Activated B cell treated with CpG ODN at 0.5 μM for 24 hours (primary cell): Measurements from ENCODE around the gene USH2A. TPM values are rescaled to one million over a fixed set of nuclear protein-coding genes. Genes with fewer than 3 reads are reported as not detected.

ENCODE experiments used
- ATAC-seq: fragments of 200-7000 bp; cut with Tn5 transposase; one replicate; pipeline ENCODE4 v1.10.0; 2021; ENCODE audit warnings: low read depth, mild to moderate bottlenecking, moderate library complexity
- CTCF ChIA-PET: fragments of 350-600 bp; sonication (Branson Sonifier 250); formaldehyde crosslinking; loops from one replicate; lab custom pipeline; 2021; ENCODE audit warnings: antibody characterized with exemption; lab: Charles Lee
- POLR2A ChIA-PET: fragments of 350-600 bp; sonication (Branson Sonifier 250); formaldehyde crosslinking; loops from one replicate; lab custom pipeline; 2021; ENCODE audit warnings: antibody characterized with exemption; lab: Charles Lee
- DNase-seq: peaks from one replicate; pipeline ENCODE4 v3.0.0; 2022
- H3K27ac Mint-ChIP-seq: one replicate; pipeline ENCODE4 v1.8.0; 2020; ENCODE audit warnings: mixed read lengths
- H3K27me3 Mint-ChIP-seq: one replicate; pipeline ENCODE4 v1.8.0; 2021; ENCODE audit warnings: mixed read lengths
- H3K36me3 Mint-ChIP-seq: one replicate; pipeline ENCODE4 v1.8.0; 2021; ENCODE audit warnings: low read depth, mixed read lengths
- H3K4me1 Mint-ChIP-seq: one replicate; pipeline ENCODE4 v1.8.0; 2021; ENCODE audit warnings: mixed read lengths
- H3K4me3 Mint-ChIP-seq: one replicate; pipeline ENCODE4 v1.8.0; 2020; ENCODE audit warnings: mild to moderate bottlenecking, mixed read lengths
- H3K9me3 Mint-ChIP-seq: one replicate; pipeline ENCODE4 v1.8.0; 2020; ENCODE audit warnings: mixed read lengths
- intact Hi-C: fragments of 100-400 bp; cut with micrococcal nuclease; formaldehyde crosslinking; loops from one replicate; pipeline ENCODE4 v1.15.1; 2024
- total RNA-seq: library from RNA; stranded (reverse); gene quantifications from 2 replicates; pipeline ENCODE4 v1.2.3, GENCODE V29; 2022
- TF ChIP-seq, protein P1 (sequence below): fragments of 200-600 bp; IDR thresholded peaks from one replicate; pipeline ENCODE4 v1.8.0; 2022; ENCODE audit warnings: antibody characterized with exemption, mild to moderate bottlenecking

USH2A gene
- total RNA-seq, 1 donor from 2014 or later, result not detected

DNA sequence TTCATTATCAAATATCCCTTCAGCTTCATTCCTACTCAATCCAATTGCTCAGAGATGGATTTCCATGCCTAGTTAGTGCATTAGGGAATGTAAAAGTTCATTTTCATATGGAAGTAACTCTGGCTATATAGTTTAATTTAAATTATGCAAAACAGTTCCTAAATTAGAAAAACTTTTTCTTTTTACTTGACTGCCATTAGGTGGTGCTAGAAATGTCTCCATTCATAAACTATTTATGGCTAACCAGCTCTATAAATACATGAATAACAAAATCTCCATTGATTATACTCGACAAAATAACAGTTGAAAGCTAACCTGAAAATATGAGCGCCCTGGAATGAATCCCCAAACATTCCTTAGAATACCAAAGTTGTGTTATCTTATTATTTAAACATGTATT lies 311.4 kb downstream of the USH2A start:
- ATAC-seq (no peak), DNase-seq (no peak)
- TF ChIP-seq, protein P1, sequence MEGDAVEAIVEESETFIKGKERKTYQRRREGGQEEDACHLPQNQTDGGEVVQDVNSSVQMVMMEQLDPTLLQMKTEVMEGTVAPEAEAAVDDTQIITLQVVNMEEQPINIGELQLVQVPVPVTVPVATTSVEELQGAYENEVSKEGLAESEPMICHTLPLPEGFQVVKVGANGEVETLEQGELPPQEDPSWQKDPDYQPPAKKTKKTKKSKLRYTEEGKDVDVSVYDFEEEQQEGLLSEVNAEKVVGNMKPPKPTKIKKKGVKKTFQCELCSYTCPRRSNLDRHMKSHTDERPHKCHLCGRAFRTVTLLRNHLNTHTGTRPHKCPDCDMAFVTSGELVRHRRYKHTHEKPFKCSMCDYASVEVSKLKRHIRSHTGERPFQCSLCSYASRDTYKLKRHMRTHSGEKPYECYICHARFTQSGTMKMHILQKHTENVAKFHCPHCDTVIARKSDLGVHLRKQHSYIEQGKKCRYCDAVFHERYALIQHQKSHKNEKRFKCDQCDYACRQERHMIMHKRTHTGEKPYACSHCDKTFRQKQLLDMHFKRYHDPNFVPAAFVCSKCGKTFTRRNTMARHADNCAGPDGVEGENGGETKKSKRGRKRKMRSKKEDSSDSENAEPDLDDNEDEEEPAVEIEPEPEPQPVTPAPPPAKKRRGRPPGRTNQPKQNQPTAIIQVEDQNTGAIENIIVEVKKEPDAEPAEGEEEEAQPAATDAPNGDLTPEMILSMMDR, result no peak
- intact Hi-C loops, result no loop called here
- no peaks in the 10 kb centered on the region for H3K9me3 Mint-ChIP-seq
- no peaks in the 10 kb centered on the region for H3K36me3 Mint-ChIP-seq
- H3K27me3 Mint-ChIP-seq, result no peaks in the 10 kb centered on the region
- H3K4me1 Mint-ChIP-seq, result no peaks in the 10 kb centered on the region
- POLR2A ChIA-PET, result no interaction called here
- H3K27ac Mint-ChIP-seq, result no peak overlapping the region
- no peak overlapping the region for H3K4me3 Mint-ChIP-seq
- CTCF ChIA-PET, result no interaction called here

DNA sequence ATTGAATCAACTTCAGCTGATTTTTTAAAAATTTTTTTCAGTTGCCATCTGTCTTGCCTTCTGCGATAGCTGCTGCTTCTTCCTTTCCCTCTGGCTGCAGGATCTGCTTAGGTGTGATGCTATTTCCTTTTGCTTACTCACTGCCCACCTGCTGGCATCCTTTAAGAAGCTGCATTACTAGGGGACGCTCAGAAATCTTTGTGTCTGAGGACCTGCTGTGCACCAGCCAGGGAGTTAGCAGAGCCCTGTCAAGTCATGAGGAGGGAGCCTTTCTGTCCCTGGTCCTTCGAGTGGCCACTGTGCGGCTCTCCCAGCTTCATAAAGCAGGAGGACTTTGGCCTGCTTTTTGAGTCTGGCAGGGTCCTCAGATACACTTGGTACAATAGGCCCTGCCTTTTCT lies 327.8 kb downstream of the USH2A start:
- POLR2A ChIA-PET, result no interaction called here
- Mint-ChIP-seq H3K4me3 (no peak overlapping the region), H3K36me3 (no peaks in the 10 kb centered on the region), H3K27me3 (no peaks in the 10 kb centered on the region), H3K27ac (no peak overlapping the region), H3K4me1 (no peaks in the 10 kb centered on the region), H3K9me3 (no peaks in the 10 kb centered on the region)
- intact Hi-C loops, result no loop called here
- TF ChIP-seq, protein P1, result no peak
- ATAC-seq (no peak), DNase-seq (no peak)
- CTCF ChIA-PET, result no interaction called here

DNA sequence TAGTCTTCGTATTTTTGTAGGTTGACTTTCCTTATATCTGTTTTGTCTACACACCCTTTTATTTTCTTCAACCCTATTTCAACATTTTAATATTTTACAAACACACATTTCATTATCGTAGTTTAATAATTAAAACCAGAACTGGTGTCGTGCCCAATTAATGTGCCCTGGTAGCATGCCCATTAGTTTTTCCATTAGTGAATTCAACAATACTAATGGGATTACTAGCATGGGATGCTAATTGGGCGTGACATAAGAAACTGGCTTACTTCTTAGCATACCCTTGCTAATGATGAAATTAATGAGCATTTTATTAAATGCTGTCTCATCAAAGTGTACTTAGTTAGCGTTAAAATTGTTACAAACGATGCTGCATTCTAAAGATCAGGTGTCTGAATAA lies 332.7 kb downstream of the USH2A start:
- H3K36me3 Mint-ChIP-seq, result no peaks in the 10 kb centered on the region
- H3K27ac Mint-ChIP-seq, result no peak overlapping the region
- ATAC-seq (no peak), DNase-seq (no peak)
- intact Hi-C loops, result no loop called here
- H3K9me3 Mint-ChIP-seq, result no peaks in the 10 kb centered on the region
- H3K4me3 Mint-ChIP-seq, result no peak overlapping the region
- no peaks in the 10 kb centered on the region for H3K27me3 Mint-ChIP-seq
- TF ChIP-seq, protein P1, result no peak
- ChIA-PET POLR2A (no interaction called here), CTCF (no interaction called here)
- no peaks in the 10 kb centered on the region for H3K4me1 Mint-ChIP-seq

DNA sequence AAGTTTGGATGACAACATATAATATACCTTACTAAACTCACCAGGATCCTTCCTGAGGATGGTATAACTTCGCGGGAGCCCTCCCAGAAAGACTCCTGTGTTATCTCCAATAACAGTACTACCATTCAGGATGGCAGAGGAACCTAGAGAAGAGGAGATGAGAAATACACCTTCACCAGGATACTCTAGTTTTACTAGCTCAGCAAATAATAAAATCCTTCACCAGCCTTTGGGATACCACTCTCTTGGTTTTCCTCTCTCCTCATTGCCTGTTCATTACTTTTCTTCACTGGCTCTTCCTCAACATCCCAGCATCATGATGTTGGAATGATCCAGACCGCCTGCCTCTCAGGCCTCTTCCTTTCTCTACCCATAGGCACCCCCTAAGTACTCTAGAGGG lies 336.6 kb downstream of the USH2A start:
- intact Hi-C loops, result no loop called here
- CTCF ChIA-PET, result no interaction called here
- no peaks in the 10 kb centered on the region for H3K9me3 Mint-ChIP-seq
- no peak for DNase-seq
- POLR2A ChIA-PET, result no interaction called here
- no peaks in the 10 kb centered on the region for H3K27me3 Mint-ChIP-seq
- TF ChIP-seq, protein P1, result no peak
- no peak overlapping the region for H3K27ac Mint-ChIP-seq
- H3K36me3 Mint-ChIP-seq, result no peaks in the 10 kb centered on the region
- H3K4me3 Mint-ChIP-seq, result no peak overlapping the region
- no peak for ATAC-seq
- no peaks in the 10 kb centered on the region for H3K4me1 Mint-ChIP-seq

DNA sequence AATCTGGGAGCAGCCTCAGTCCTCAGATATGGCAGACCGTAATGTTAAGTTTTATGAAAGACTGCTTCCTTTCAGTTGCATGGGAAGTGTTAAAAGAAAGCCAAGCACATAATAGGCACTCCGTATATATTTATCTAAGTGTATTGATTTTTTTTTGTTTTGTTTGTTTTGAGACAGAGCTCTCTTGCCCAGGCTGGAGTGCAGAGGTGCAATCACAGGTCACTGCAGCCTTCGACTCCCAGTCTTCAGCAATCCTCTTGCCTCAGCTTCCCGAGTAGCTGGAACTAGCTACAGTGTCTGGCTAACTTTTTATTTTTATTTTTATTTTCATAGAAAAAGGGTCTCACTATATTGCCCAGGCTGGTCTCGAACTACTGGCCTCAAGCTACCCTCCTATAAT lies 341.8 kb downstream of the USH2A start:
- Mint-ChIP-seq H3K4me1 (no peaks in the 10 kb centered on the region), H3K27ac (no peak overlapping the region), H3K9me3 (no peaks in the 10 kb centered on the region), H3K36me3 (no peaks in the 10 kb centered on the region), H3K4me3 (no peak overlapping the region), H3K27me3 (no peaks in the 10 kb centered on the region)
- TF ChIP-seq, protein P1, result no peak
- CTCF ChIA-PET, result no interaction called here
- no peak for DNase-seq
- intact Hi-C loops, result no loop called here
- POLR2A ChIA-PET, result no interaction called here
- ATAC-seq, result no peak
